ENCODE measurements around the gene RARRES1.

RARRES1 gene

GRCh38 chr3:158751316-158751715 is 19.1 kb upstream of the RARRES1 start:
- Histone ChIP-seq H3K36me3 (replicated peaks; ENCODE audit: insufficient read depth, low read length) (no peaks in the 10 kb centered on the region), H3K9me2 (replicated peaks; ENCODE audit: insufficient read depth, low read length) (no peaks in the 10 kb centered on the region), H3K79me2 (ENCODE audit: low read length) (no peaks in the 10 kb centered on the region), H3K4me1 (ENCODE audit: low read length) (no peaks in the 10 kb centered on the region), H3K4me2 (ENCODE audit: low read depth, low read length) (no peak overlapping the region), H3K27ac (ENCODE audit: low read length) (no peak overlapping the region), H3K4me3 (ENCODE audit: low read length) (no peak overlapping the region), H2AFZ (ENCODE audit: low read length) (no peak overlapping the region), H4K20me1 (ENCODE audit: insufficient read depth, low read length) (no peaks in the 10 kb centered on the region), H3K9ac (ENCODE audit: low read length) (no peak overlapping the region), H3K9me3 (replicated peaks; ENCODE audit: insufficient read depth, low read length) (no peaks in the 10 kb centered on the region), H3K27me3 (replicated peaks; ENCODE audit: insufficient read depth, low read length) (no peaks in the 10 kb centered on the region), H3F3A (ENCODE audit: insufficient read depth, low read length) (no peaks in the 10 kb centered on the region)
- TF ChIP-seq CTCF (IDR thresholded peaks at IDR 0.05; ENCODE audit: low read length) (no peak), EZH2 (optimal IDR thresholded peaks at IDR 0.05; ENCODE audit: low read depth, low read length) (no peak), EZH2phosphoT487 (IDR thresholded peaks at IDR 0.05; ENCODE audit: low read length) (no peak)
- DNase-seq = no peak

DNA sequence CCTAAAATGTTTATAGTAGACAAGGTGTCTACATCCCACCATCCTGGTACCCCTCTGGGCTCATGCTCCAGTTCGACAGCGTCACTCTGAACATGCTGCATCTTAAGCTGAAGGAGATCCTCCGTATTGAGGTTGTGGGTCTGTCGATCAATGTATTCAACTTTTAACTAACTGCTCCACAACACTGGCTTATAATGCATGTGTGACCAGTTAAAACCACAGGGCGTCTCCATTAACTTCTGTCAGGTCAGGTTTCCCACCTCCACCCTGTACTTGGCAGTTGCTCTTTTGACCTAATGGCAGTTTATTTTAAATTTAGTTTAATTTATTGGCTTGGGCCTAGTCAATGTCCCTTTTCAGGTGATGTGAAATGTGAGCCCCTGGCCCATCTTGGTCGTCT is 17.8 kb upstream of the RARRES1 start:
- no peak overlapping the region for H3K9ac ChIP-seq (ENCODE audit: low read length)
- H3K9me2 ChIP-seq (replicated peaks; ENCODE audit: insufficient read depth, low read length) = no peaks in the 10 kb centered on the region
- H3K4me3 ChIP-seq (ENCODE audit: low read length) = no peak overlapping the region
- no peaks in the 10 kb centered on the region for H3K79me2 ChIP-seq (ENCODE audit: low read length)
- H3K27me3 ChIP-seq (replicated peaks; ENCODE audit: insufficient read depth, low read length) = no peaks in the 10 kb centered on the region
- H3K27ac ChIP-seq (ENCODE audit: low read length) = no peak overlapping the region
- no peak overlapping the region for H2AFZ ChIP-seq (ENCODE audit: low read length)
- TF ChIP-seq CTCF (IDR thresholded peaks at IDR 0.05; ENCODE audit: low read length) = no peak
- TF ChIP-seq EZH2phosphoT487 (IDR thresholded peaks at IDR 0.05; ENCODE audit: low read length) = no peak
- no peak for TF ChIP-seq EZH2 (optimal IDR thresholded peaks at IDR 0.05; ENCODE audit: low read depth, low read length)
- no peaks in the 10 kb centered on the region for H3F3A ChIP-seq (ENCODE audit: insufficient read depth, low read length)
- no peak for DNase-seq
- H3K4me2 ChIP-seq (ENCODE audit: low read depth, low read length) = no peak overlapping the region
- no peaks in the 10 kb centered on the region for H3K4me1 ChIP-seq (ENCODE audit: low read length)
- no peaks in the 10 kb centered on the region for H3K36me3 ChIP-seq (replicated peaks; ENCODE audit: insufficient read depth, low read length)
- no peaks in the 10 kb centered on the region for H4K20me1 ChIP-seq (ENCODE audit: insufficient read depth, low read length)
- no peaks in the 10 kb centered on the region for H3K9me3 ChIP-seq (replicated peaks; ENCODE audit: insufficient read depth, low read length)

GRCh38 chr3:158749526-158749925 is 17.3 kb upstream of the RARRES1 start:
- Histone ChIP-seq H3K27me3 (replicated peaks; ENCODE audit: insufficient read depth, low read length) (no peaks in the 10 kb centered on the region), H3K79me2 (ENCODE audit: low read length) (no peaks in the 10 kb centered on the region), H3K4me3 (ENCODE audit: low read length) (no peak overlapping the region), H3K9me2 (replicated peaks; ENCODE audit: insufficient read depth, low read length) (no peaks in the 10 kb centered on the region), H3K36me3 (replicated peaks; ENCODE audit: insufficient read depth, low read length) (no peaks in the 10 kb centered on the region), H2AFZ (ENCODE audit: low read length) (no peak overlapping the region), H3K9me3 (replicated peaks; ENCODE audit: insufficient read depth, low read length) (no peaks in the 10 kb centered on the region), H3K9ac (ENCODE audit: low read length) (no peak overlapping the region), H3K4me2 (ENCODE audit: low read depth, low read length) (no peak overlapping the region), H3K27ac (ENCODE audit: low read length) (no peak overlapping the region), H4K20me1 (ENCODE audit: insufficient read depth, low read length) (no peaks in the 10 kb centered on the region), H3K4me1 (ENCODE audit: low read length) (no peaks in the 10 kb centered on the region), H3F3A (ENCODE audit: insufficient read depth, low read length) (no peaks in the 10 kb centered on the region)
- TF ChIP-seq CTCF (IDR thresholded peaks at IDR 0.05; ENCODE audit: low read length) (no peak), EZH2phosphoT487 (IDR thresholded peaks at IDR 0.05; ENCODE audit: low read length) (no peak), EZH2 (optimal IDR thresholded peaks at IDR 0.05; ENCODE audit: low read depth, low read length) (no peak)
- DNase-seq = no peak

Data from MM.1S (cell line).